HG03103 (cell line): Measurements from ENCODE around the gene MPP7.
A peak's percentile ranks its signal among the peaks of the same experiment; 100 is the strongest.
"Not testable (repeated sequence)": the region's sequence is repeated elsewhere in the genome, so short reads cannot be mapped to it uniquely, and the experiment has no call there.

Source experiments
- ATAC-seq: cut with Tn5 transposase; IDR thresholded peaks from one replicate; pipeline ENCODE4 v1.9.1; 2021; ENCODE audit warnings: low read depth; ENCODE audit not compliant: unreplicated experiment

MPP7 gene

DNA sequence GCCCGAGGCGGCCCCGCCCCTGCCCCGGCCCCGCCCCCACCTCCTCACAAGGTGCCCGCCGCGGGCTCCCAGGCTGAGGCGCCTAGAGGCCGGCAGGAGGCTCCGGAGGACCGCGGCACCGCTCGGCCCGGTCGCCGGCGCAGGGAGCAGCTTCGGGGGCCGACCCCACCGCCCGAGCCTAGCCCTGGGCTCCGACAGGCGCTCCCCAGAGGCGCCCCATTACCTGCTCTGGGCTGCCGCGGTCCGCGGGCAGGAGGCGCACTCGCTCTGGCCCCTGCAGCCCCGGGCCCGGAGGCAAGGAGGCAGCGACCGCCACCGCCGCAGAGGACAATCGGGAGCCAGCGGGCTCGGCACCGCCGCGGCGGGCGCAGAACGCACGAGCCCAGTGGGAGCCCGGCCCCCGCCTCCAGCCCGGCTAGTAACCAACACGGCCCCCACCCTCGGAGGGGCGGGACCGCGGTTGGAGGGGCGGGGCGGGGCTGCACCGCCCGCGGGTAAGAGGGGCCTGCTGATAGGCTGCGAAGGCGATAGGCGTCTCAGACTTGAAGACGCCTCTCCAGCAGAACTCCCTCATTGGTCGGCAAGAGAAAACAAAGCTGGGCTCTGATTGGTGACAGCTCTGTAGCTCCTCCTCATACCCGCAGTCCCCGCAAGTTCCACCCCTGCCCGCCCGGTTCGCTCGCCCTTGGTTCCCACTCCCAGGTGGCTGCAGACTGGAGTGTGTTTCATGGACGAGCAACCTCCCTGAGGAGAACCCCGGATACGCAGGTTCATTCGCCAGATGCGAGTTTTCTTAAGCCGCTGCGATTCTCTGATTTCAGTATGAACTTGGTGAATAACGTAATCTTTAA is at the start of gene MPP7:
TSS of gene MPP7 (minus strand) at position 427 of the 851 bp plus-strand sequence. CDS start 64,460 bp downstream, outside the sequence.
- peak; percentile 100 for ATAC-seq

DNA sequence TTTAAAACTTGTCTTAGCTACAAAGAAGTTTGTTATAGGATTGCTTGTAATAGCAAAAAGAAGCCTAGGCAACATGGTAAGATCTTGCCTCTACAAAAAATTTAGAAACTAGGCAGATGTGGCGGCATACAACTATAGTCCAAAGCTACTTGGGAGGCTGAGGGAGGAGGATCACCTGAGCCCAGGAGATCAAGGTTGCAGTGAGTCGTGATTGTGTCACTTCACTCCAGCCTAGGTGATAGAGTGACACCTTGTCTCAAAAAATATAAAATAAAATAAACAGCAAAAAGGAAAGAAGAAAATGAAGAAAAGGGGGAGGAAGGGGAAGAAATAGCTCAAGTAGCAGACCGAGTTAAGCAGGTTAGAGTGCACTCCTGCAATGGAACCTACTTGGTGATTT is 47.0 kb upstream of the MPP7 start:
- ATAC-seq, result no peak

DNA sequence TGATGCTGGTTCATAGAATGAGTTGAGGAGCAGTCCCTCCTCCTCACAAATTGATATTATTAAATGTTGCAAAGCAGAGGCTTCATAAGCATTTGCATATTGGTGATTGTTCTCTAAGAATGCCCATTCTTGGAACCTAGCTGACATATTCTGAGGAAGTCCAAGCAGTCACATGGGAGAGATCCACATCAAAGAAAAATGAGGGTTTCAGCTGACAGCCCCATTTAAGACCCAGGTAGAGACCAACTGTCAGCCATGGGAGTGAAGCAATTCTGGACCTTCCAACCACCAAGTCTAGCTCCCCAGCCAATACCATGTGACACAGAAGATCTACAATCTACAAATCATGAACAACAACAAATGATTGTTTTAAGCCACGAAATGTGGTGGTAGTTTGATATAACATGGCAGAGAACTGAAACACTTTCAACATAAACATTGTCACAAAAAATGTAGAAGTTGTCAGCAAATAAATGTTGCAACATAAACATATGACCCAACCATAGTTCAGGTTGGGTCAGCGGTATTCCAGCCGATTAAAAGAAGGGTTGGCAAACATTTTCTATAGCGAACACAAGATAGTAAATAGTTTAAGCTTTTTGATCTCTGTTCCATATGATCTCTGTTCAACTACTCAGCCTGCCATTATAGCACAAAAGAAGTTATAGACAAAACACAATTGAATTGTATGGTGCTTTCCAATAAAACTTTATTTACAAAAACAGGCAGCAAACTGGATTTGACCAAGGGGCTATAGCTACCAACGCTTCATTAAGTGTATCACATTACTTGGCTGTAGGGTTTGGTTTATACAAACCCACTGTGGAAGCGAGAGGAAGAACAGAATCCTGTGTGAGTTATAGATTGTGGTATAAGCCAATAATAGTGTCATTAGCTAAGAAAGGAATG is 41.4 kb upstream of the MPP7 start:
- no peak for ATAC-seq

- ATAC-seq, result no peak
Observed at GRCh38 chr10:28343252-28343651, 40.4 kb upstream of the MPP7 start.

DNA sequence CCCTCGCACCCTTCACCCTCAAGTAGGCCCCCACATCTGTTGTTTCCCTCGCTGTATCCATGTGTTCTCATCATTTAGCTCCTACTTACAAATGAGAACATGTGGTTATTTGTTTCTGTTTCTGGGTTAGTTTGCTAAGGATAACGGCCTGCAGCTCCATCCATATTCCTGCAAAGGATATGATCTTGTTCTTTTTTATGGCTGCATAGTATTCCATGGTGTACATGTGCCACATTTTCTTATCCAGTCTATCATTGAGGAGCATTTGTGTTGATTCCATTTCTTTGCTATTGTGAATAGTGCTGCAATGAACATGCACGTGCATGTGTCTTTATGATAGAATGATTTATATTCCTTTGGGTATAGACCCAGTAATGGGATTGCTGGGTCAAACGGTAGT is 38.8 kb upstream of the MPP7 start:
- ATAC-seq, result not testable (repeated sequence)

GRCh38 chr10:28332726-28333125 is 29.9 kb upstream of the MPP7 start:
- no peak for ATAC-seq

GRCh38 chr10:28331841-28332240 is 29.0 kb upstream of the MPP7 start:
- no peak for ATAC-seq

- no peak for ATAC-seq
Observed at GRCh38 chr10:28331066-28331465, 28.2 kb upstream of the MPP7 start.

DNA sequence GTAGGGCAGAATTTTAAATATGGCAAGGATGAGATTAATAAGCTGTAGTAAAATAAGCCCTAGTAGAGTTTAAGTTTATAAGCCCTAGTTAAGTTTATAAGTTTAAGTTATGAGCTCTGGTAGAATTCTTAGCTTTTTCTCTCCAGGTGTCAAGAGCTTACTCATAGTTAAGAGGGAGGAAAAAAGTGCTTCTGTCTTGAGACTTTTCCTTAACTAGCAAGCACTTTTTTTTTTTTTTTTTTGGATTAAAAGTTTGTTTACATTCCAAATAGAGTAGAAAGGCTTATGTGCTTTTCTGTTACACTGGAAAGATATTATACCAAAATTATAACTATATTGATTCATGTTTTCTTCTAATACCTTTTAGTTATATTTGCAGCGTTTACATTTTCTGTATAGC is 25.5 kb upstream of the MPP7 start:
- ATAC-seq, result no peak

- no peak for ATAC-seq
Observed at GRCh38 chr10:28327491-28327880, 24.6 kb upstream of the MPP7 start.

DNA sequence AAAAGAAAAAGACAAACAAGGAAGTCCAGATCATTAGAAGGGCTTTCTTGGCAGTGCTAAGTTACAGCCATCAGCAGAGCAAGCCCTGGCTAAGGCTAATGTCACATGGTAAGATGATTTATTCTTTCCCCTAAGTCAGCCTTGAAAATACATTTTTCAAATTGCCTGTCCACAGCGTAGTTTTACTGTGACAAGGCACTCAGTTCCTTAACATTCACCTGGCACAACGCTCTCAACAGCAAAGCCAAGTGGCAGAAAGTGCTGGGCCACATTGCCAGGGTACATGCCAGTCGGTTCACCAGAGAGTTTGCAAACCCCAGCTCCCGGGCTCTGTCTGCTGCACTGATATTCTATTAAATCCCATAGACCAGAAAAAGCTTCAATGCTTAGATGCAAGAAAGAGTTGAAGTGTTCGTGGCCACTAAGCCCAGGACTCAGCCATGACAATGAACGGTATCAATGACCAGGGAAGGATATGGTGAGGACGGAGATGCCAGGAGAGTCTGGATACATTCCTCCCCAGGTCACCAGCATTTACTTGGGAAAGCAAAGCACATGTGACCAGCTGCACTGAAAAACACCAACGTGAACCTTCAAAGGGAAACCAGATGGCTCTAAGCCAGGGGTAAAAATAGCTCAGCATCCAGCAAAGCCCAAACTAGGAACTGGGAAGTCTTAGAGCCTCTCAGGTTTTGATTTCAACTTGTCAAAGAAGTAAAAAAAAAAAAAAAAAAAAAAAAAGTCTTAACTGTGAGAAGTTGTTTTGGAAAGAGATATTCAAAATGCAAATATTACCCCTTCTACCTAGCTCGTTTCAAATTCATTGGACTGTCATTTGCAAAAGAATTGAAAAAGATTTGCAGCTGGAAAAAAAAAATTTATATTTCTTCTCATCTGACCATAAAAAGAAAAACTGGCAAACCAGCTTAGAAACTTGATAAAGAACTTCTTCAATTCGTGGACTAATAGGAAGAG is 23.9 kb upstream of the MPP7 start:
- no peak for ATAC-seq

DNA sequence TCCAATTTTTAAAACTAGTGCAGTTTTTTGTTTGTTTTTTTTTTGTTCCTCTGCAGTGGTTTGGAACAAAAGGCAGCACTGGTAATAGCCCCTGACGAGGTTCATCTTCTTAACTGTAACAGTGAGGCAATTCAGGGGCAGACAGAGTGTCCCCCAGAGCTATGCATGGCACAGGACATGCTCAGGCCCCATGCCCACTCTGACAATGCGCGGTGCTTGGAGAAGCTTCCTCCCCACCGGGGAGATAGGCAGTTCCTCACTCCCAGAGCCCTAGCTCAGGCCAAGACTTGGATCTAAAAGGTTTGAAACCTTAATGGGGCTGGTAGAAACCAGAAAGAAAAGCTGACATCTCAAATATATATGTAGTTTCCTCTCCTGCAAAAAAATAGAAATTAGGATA is 17.9 kb upstream of the MPP7 start:
- ATAC-seq, result no peak

GRCh38 chr10:28320090-28320489 is 17.2 kb upstream of the MPP7 start:
- ATAC-seq, result no peak

DNA sequence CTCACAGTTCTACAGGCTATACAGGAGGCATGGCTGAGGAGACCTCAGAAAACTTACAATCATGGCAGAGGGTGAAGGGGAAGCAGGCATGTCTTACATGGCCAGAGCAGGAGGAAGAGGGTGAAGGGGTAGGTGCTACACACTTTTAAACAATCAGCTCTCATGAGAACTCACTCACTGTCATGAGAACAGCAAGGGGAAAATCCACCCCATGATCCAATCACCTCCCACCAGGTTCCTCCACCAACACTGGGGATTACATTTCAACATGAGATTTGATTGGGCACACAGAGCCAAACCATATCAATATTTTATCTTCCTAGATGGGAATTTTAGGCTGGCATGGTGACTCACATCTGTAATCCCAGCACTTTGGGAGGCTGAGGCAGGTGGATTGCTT is 16.2 kb upstream of the MPP7 start:
- not testable (repeated sequence) for ATAC-seq

DNA sequence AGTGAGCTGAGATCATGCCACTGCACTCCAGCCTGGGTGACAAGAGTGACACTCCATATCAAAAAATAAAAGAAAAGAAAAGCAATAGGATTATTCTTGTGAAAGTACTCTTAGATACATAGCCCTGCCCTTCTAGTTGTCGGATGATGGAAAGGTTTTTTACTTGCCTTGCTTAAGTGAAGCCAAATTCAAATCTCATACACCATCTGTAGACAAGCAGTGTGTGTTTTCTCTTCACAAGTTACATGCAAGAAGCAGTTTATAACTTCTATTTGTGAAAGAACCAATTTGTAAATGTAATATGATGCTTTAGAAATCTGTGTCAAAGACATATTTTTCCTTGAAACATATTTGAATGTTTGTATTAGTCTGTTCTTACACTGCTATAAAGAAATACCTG is 15.8 kb upstream of the MPP7 start:
- no peak for ATAC-seq

DNA sequence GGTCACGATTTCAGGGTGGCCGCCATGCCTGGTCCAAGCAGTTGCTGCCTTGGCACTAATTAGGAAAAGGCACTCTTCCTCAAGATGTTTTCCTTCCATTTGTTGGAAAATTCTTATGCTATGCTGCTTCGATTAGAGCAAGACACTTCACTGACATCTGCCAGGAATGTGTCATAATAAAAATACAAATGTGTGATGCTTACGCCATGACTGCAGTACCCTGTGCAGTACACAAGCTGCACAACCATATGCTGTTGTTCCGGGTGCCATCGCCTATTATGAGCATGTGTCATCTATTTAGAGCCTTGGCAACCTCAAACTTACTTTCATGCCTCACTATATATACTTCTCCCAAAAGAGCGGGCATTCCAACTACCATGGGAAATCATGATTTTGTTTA is 14.9 kb upstream of the MPP7 start:
- ATAC-seq, result no peak

- ATAC-seq, result no peak
Observed at GRCh38 chr10:28316696-28317095, 13.8 kb upstream of the MPP7 start.

DNA sequence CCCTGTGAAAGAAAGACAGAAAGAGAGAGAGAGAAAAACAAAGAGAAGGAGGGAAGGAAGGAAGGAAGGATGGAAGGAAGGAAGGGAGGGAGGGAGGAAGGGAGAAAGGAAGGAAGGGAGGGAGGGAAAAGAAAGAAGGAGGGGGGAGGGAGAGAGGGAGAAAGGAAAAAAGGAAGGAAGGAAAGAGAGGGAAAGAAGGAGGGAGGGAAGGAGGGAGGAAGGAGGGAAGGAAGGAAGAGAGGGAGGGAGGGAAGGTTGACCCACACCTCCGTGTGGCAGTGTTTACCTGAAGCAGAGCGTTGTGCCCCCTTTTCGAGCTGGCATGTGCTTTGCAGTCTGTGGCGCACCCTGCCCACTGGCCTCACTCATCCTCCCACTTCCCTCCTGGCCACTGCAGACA is 12.3 kb upstream of the MPP7 start:
- no peak for ATAC-seq

DNA sequence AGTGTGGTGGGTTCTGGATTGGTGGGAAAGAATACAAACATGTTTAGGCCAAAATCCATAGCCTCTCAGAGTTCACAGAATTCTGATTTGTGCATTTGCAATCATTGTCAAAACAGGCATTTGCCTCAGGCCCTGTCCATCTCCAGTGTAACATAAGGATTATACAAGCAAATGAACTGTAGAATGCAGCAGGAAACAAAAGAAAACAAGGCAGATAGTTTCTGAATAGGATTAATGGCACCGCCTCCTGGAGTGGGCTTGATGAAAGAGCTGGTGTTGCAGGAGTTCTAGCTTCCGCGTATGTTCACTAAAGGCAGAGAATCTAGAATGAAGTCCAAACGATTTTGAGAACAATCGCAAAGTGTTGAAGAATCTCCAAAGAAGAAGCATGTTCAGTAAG is 11.3 kb upstream of the MPP7 start:
- no peak for ATAC-seq

DNA sequence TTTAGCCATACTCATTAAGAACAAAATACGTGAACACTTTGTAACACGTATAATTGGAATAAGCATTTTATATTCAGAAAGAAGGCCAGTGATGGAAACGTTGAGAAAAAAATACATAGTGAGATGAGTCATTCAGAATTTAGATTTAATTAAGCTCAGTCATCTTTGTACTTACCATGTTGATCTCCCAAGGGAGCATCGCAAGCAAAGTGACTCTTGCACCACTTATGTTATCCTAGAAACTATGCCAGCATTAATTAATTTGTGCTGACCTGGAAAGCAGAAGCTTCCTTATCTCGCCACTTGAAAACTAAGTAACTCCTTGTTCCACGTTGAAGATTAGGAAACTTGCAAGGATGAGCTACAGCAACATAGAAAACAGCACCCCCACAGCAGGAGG is 9.7 kb upstream of the MPP7 start:
- no peak for ATAC-seq
